A549 (cell line): ENCODE results near the gene GSC.

Experiments
- CTCF ChIP-seq: fragments of >200 bp; sonication (Bioruptor Twin); formaldehyde crosslinking; IDR thresholded peaks from 3 replicates; pipeline ENCODE4 v1.5.1; 2016
- MYC ChIP-seq: IDR thresholded peaks from 2 replicates; pipeline ENCODE4 v1.6.1; 2012; ENCODE audit warnings: mild to moderate bottlenecking, inconsistent platforms, low read length, improper control_type of control experiment, borderline replicate concordance
- POLR2A ChIP-seq: IDR thresholded peaks from 2 replicates; pipeline ENCODE4 v1.6.1; 2012; ENCODE audit warnings: mild to moderate bottlenecking, low read length
- TF ChIP-seq, protein P1 (sequence below): fragments of 450-650 bp; IDR thresholded peaks from 2 replicates; pipeline ENCODE4 v1.6.1; 2014; ENCODE audit warnings: antibody characterized with exemption

DNA sequence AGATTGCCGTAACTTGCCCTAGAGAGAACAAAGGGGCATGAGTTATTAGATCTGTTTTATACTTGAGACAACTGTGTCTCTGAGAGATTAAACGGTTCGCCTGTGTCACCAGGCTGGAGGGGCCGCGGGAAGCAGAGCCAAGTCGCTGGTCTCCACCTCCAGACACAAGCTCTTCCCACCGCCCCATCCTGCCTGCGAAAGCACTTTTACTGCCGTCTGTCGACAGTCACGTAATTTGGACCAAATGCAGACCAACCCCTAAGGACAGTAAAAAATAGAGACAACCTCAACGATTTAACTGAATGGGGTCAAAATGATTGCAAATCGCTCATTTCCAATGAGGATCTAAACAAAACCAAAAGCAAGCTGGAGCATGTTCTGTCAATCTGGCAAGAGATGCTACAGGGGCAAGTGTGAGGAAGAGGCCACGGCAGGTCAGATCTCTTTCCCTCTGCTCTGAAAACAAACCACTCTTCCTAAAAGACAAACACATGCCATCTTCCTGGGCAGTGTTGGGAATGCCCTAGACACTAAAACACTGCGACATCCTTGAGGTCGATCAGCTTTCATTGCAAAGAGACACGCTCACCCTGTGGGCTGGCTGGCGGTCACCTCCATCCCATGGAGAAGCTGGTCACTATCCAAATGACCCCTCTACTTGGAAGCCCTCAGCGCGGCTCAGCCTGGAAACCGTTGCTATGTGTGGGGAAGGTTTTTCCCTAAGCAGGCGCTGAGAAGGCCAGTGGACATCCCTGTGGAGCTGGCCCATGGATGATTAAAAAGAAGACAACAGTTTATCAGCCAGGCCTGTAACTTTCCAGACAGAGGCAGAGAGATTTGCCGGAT lies 17.1 kb downstream of the GSC start:
- TF ChIP-seq CTCF = no peak
- no peak for TF ChIP-seq POLR2A
- TF ChIP-seq, protein P1, sequence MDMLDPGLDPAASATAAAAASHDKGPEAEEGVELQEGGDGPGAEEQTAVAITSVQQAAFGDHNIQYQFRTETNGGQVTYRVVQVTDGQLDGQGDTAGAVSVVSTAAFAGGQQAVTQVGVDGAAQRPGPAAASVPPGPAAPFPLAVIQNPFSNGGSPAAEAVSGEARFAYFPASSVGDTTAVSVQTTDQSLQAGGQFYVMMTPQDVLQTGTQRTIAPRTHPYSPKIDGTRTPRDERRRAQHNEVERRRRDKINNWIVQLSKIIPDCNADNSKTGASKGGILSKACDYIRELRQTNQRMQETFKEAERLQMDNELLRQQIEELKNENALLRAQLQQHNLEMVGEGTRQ = no peak
- no peak for TF ChIP-seq MYC
